Activated CD4-positive, CD25-positive, alpha-beta regulatory T cell (primary cell): Measurements from ENCODE around the gene FAM111A.

Experiments used
- DNase-seq, 4 experiments: peaks; one replicate each; lab custom pipeline; 2025; lab: John Stamatoyannopoulos, UW

Gene FAM111A

GRCh38 chr11:59141673-59142460 lies 789 bp upstream of the FAM111A start:
- no peak for DNase-seq

DNA sequence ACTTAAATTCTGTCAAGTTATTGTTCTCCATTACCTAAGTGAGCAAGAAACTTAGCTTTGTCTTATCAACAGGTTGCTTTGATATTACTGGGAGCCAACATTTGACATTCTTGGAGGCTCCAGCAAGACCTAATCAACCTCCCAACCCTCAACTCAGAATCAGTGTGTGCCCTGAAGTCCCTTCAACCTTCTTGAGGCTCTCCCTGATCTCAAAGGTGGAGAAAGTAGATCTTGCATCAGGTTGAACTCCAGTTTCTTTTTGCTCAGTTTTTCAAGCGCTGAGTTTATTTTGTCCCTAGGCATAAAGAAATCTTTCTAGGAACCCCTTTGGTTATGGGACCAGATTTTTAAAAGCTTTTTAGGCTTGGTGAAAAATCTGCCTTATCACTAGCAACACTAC lies 1.4 kb downstream of the FAM111A start:
- no peak for DNase-seq

GRCh38 chr11:59144579-59145345 lies 2.1 kb downstream of the FAM111A start:
- peak in 3 of 4 experiments; percentile 30 to 38 (median 31) for DNase-seq

DNA sequence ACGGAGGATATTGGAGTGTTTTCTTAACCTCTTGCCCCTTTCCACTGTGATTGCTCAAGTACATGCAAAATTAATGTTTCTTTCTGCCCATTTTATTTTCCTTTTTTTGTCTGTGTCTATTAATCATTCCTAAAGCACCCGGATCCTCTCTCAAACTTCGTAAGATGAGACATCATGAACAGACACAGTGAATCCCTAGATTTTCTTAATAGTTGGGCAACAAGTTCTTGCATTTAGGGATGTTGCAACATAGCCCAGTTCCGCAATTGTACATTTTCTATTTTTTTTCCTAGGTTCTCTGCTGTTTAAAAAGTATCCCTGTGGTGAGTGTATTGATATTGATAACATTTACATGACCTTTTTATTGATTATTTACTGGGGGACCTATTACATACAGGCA lies 2.9 kb downstream of the FAM111A start:
- DNase-seq: no peak

DNA sequence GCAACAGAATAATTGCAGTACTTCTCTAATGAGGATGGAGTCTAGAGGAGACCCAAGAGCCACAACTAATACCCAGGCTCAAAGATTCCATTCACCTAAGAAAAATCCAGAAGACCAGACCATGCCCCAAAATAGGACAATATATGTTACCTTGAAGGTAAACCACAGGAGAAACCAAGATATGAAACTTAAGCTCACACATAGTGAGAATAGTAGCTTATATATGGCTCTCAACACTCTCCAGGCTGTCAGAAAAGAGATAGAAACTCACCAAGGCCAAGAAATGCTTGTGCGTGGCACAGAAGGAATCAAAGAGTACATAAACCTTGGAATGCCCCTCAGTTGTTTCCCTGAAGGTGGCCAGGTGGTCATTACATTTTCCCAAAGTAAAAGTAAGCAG lies 9.1 kb downstream of the FAM111A start:
- DNase-seq: no peak

DNA sequence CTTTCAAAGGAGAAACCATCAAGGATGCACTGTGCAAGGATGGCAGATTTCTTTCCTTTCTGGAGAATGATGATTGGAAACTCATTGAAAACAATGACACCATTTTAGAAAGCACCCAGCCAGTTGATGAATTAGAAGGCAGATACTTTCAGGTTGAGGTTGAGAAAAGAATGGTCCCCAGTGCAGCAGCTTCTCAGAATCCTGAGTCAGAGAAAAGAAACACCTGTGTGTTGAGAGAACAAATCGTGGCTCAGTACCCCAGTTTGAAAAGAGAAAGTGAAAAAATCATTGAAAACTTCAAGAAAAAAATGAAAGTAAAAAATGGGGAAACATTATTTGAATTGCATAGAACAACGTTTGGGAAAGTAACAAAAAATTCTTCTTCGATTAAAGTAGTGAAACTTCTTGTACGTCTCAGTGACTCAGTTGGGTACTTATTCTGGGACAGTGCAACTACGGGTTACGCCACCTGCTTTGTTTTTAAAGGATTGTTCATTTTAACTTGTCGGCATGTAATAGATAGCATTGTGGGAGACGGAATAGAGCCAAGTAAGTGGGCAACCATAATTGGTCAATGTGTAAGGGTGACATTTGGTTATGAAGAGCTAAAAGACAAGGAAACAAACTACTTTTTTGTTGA lies 9.8 kb downstream of the FAM111A start:
- no peak for DNase-seq

- DNase-seq: no peak
Observed at GRCh38 chr11:59154610-59155009, 12.0 kb downstream of the FAM111A start.

DNA sequence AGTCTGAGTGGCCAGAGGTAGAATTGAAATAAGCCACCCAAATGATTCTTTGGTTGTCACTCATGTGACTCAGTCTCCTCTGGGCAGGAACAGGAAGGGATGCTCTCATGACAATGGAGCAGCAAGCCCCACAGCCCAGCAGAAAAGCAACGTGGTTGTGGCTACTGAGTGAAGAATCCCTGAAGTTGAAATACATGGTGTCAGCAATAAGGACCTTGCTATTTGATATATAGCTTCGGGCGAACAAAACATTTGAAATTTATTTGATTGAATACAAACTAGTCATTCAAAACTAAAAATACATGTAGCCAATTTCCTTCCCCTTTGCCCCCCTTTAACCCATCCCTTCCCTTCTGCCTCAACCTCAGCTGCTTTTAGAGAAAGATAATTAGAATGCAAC lies 14.8 kb downstream of the FAM111A start:
- no peak for DNase-seq

DNA sequence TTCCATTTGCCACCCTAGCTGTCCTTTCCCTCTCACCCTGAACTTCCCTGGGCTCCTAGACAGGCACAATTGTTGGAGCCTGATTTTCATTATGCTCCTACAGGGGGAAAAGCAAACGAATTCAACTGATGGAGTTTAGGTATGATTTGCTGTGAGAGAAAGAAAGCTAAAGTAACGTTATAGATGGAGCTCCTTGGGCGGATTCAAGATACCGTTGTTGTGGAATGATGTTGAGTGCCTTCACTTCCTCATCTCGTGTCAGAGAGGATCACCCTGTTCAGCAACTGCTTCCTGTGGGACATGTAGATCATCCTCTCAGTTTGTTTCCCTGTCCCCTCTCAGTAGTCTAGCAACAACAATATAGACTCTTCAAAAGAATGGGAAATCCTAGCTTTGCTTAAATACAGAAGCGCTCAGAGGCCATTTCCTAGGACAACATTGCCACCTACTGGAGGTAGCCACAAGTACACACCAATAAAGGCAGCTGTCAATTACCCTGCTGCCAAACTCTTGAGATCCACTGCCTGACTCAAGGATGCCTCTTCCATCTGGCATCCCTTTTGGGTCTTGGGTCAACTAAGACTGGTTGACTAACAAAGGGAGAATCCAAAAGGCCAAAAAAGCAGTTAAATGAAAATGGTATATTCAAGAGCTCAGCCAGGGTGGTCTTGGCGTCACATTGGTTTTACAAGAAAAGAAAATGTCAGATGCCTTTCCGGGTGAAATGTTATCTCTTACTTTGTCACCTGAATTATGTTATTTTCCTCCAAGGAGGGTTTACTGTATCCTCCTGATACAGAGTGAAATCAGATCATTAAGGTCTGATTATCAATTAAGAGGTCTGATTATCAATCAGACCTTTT lies 15.8 kb downstream of the FAM111A start:
- DNase-seq: peak in 3 of 4 experiments; percentile 22 to 37 (median 27)

- no peak for DNase-seq
Observed at GRCh38 chr11:59164028-59164427, 21.4 kb downstream of the FAM111A start.

GRCh38 chr11:59171508-59172322 lies 29.1 kb downstream of the FAM111A start, which contains the start of gene DTX4:
DTX4 (plus strand) TSS chr11:59172132; CDS start chr11:59172596, 464 bp downstream.
- DNase-seq: peak; percentile 72 to 86 (median 78)

DNA sequence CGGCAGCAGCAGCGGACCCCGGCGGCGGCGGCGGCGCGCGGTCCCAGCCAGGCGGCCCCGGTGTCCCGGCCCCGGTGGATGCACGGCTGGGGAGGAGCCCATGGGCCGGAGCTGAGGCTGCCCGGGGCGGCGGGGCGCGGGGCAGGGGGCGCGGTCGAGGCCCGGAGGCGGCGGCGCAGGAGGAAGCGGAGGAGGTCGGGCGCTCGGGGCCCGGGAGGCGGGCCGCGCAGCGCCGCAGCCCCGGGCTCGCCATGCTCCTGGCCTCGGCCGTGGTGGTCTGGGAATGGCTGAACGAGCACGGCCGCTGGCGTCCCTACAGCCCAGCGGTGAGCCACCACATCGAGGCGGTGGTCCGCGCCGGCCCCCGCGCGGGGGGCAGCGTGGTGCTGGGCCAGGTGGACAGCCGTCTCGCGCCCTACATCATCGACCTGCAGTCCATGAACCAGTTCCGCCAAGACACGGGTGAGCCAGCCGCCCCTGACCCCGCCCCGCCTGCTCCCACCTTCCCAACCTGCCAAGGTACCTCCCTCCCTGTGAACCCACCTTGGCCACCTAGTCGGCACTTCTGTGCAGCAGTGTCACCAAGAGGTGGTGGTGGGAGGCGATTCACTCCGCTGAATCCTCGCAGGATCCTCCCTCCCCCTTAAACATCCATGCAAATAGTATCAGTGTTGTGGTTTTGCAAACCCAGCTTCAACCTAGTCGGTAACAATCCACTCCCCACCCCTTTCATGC lies 29.9 kb downstream of the FAM111A start:
- no peak for DNase-seq

DNA sequence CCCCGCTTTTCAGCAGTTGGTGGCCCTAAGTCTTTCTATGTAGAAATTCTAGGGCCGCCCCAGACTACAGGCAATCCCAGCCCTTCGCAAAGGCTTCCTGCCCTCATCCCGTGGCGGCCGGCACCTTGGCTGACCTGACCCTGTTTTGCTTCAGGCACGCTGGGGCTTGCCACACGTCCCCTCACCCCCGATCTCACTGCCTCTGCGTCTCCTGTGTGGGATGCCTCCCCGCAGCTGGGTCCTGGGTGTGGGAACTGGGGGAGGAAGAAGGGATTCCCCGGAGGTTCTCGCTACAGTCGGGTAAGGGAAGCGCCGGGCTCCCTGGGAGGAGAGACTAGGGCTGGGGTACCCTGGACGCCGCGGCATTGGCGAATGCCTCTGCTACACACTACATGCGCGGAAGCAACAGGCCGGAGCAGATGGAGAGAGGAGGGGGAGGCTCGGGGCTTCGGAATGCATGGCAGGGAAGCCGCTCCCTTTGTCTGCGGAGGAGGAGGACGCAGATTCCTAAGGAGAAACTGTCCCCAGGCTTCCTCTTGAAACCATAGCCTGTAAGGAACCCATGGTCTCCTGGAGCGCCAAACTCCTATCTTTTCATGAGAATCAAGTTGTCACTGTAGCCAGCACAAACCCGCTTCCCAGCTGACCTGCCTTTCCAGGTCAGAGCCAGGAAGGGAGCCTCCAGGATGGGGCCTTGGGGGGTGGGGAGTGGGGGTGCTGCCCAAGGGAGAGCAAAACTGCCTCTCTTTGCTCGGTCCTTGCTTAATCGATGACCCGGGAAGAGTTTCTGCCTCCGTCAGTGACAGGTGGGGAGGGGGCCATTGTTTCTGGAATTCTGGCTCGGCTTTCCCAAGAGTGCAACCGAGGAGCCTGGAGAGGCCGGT lies 30.7 kb downstream of the FAM111A start:
- DNase-seq: no peak

DNA sequence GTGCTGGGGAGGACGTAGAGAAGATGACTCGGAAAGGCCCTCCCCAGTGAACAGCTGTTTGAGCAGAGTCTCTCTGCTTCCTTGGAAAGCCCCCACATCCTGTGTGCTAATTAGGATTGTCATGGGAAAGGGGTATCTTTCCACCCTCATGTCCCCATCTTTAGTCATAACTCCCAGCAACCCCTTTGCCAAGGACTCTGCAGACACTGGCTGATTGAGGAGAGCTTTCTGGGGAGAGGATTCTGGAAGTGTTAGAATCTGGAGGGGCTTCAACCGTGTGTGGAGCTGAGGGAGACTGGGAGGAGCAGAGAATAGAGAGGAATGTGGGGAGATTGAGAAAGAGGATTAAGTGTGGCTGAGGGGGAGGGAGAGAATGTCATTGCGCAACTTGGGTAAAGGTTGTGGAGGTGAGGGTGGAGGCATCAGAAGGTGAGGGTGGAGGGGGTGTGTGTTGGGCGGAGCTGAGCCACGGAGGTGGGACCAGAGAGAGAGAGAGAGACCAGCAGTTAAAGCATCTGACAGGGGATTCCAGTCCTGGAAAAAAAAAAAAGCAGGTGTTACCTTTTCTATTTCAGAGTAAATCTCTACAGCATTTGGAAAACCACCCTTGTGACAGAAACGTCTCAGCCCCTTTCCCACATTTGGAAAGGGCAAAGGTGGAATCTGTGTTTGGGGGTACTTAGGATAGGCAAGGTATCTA lies 31.5 kb downstream of the FAM111A start:
- no peak for DNase-seq

- DNase-seq: no peak
Observed at GRCh38 chr11:59174664-59175033, 32.0 kb downstream of the FAM111A start.

DNA sequence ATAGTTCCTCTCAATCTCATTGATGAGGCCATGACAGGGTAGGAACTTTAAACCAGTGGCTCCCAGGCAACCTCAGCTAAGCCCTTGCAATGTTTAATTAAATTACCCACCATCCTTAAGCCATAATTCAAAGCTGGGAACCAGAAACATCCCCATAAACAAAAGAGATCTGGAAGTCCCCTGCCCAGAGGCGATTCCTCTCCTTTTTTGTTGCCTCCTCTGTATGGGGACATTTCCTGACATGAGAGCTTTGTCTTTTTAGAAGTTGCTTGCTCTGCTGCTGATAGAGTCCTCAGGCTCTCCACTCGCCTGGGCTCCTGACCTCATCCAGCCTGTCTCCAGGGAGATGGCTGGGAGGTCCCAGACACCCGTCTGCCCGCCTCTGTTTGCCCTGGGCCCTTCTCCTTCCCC lies 32.4 kb downstream of the FAM111A start:
- no peak for DNase-seq

- no peak for DNase-seq
Observed at GRCh38 chr11:59176330-59176729, 33.7 kb downstream of the FAM111A start.

GRCh38 chr11:59178402-59178801 lies 35.7 kb downstream of the FAM111A start:
- DNase-seq: no peak

DNA sequence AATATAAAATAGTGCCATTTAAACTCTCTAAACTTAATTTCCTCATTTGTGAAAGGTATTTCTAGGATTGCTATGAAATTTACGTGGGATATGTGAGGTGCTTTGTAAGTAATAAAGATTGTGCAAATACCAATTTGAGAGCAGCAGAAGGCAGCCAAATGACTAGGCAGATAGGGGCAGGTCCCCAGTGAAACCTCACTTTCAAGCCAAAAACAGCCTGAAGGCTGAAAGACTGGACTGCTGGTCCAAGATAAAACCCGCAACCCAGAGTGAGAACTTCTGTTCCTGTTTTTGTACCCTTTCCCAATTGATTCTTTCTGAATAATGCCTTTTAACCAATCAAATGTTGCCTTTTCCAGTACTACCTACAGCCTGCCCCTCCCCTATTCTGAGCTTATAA lies 36.5 kb downstream of the FAM111A start:
- DNase-seq: no peak
